Activated naive CD4-positive, alpha-beta T cell treated with anti-CD3 and anti-CD28 coated beads, Interleukin-2, amount 10 ng/mL, durations not matched to agents 7 days and 5 days (primary cell): ENCODE results near the gene GRK5.

Experiments used
- CTCF ChIA-PET: fragments of 350-600 bp; sonication (Branson Sonifier 250); formaldehyde crosslinking; loops from one replicate; lab custom pipeline; 2021; ENCODE audit warnings: antibody characterized with exemption; lab: Charles Lee
- DNase-seq: peaks from one replicate; pipeline ENCODE4 v3.0.0-alpha.2; 2020
- H3K27ac Mint-ChIP-seq: one replicate; pipeline ENCODE4 v1.8.0; 2021; ENCODE audit warnings: mild to moderate bottlenecking, moderate library complexity, mixed read lengths
- H3K27me3 Mint-ChIP-seq: one replicate; pipeline ENCODE4 v1.8.0; 2021; ENCODE audit warnings: mild to moderate bottlenecking, mixed read lengths
- H3K36me3 Mint-ChIP-seq: one replicate; pipeline ENCODE4 v1.8.0; 2021; ENCODE audit warnings: mixed read lengths
- H3K4me1 Mint-ChIP-seq: one replicate; pipeline ENCODE4 v1.8.0; 2021; ENCODE audit warnings: mixed read lengths
- H3K4me3 Mint-ChIP-seq: one replicate; pipeline ENCODE4 v1.8.0; 2021; ENCODE audit warnings: mild to moderate bottlenecking, moderate library complexity, mixed read lengths
- H3K9me3 Mint-ChIP-seq: one replicate; pipeline ENCODE4 v1.8.0; 2021; ENCODE audit warnings: mixed read lengths

GRK5 gene

DNA sequence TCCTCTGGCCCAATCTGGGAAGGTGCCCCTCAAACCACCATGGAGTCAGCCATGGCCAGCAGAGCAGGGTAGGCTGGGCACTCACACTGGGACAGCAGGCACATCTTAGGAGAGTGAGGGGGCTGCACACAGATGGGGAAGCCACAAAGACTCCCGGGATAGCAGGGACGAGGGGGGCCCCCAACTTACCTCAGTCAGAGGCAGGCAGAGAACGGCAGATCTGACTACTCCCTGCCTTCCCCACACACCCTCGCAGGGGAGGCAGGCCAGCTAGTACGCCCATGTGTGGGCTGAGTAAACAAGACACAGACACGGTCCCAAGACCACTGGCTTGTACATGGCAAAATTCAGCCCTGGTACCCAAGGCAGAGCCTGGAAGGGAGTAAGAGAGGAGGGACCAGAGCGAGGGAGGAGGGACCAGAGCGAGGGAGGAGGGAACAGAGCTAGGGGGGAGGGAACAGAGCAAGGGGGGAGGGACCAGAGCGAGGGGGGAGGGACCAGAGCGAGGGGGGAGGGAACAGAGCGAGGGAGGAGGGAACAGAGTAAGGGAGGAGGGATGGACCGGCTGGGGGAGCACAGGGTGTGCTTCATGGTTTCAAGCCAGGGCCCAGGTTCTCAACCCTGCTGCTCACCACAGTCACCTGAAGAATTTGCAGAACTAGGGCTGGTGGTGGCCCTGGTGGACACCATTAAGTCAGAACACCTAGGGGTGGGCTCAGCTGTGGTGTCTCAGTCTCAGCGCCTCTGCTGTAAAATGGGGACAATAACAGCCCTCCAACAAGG, 261.4 kb downstream of the GRK5 start:
- no peak for DNase-seq
- CTCF ChIA-PET = interaction anchor here (1.3 kb wide), 1 partner anchor 21 kb away, joined by 3 read pairs; no protein-coding TSS in a partner anchor
- Mint-ChIP-seq H3K27me3 (peaks cover 32% of the 10 kb centered on the region), H3K4me3 (no peak overlapping the region), H3K4me1 (peaks cover 14% of the 10 kb centered on the region), H3K36me3 (no peaks in the 10 kb centered on the region), H3K9me3 (no peaks in the 10 kb centered on the region), H3K27ac (no peak overlapping the region)

- Mint-ChIP-seq H3K9me3 (peaks cover 2% of the 10 kb centered on the region), H3K27ac (no peak overlapping the region), H3K4me1 (peaks cover 14% of the 10 kb centered on the region), H3K4me3 (no peak overlapping the region), H3K36me3 (no peaks in the 10 kb centered on the region), H3K27me3 (peaks cover 32% of the 10 kb centered on the region)
- DNase-seq = no peak
- CTCF ChIA-PET = interaction anchor here (1.3 kb wide), 1 partner anchor 20 kb away, joined by 3 read pairs; no protein-coding TSS in a partner anchor
Measured at GRCh38 chr10:119469325-119469707, 261.9 kb downstream of the GRK5 start.

DNA sequence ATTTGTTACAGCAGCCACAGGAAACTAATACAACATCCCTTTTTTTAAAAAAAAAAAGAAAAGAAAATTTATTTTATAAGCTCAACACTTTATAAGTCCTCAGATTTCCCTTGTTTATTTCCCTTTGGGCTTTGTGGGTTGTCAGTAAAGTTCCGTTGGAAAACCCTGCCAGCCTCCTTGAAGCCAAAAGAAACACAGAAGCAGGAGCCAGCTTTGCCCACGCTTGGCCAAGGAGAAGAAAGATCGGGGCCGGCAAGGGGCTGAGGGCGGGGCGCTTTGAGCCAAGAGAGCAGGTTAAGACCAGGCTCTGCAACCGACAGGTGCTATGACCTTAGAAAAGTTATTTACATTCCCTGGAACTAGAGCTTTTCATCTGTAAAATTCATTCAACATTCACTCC, 262.5 kb downstream of the GRK5 start:
- Mint-ChIP-seq H3K4me1 (peaks cover 14% of the 10 kb centered on the region), H3K27me3 (peaks cover 35% of the 10 kb centered on the region), H3K9me3 (peaks cover 2% of the 10 kb centered on the region), H3K36me3 (no peaks in the 10 kb centered on the region), H3K4me3 (no peak overlapping the region), H3K27ac (no peak overlapping the region)
- DNase-seq = no peak
- CTCF ChIA-PET = interaction anchor here (0.5 to 1.3 kb wide), 4 partner anchors 20 to 398 kb away, joined by 3 to 4 read pairs (median 3); partner anchors contain the start of gene RGS10

- Mint-ChIP-seq H3K4me1 (peaks cover 12% of the 10 kb centered on the region), H3K4me3 (no peak overlapping the region), H3K27ac (no peak overlapping the region), H3K36me3 (no peaks in the 10 kb centered on the region), H3K9me3 (peaks cover 2% of the 10 kb centered on the region), H3K27me3 (peaks cover 38% of the 10 kb centered on the region)
- DNase-seq = no peak
- CTCF ChIA-PET = no interaction called here
Measured at GRCh38 chr10:119470920-119471702, 263.7 kb downstream of the GRK5 start.

DNA sequence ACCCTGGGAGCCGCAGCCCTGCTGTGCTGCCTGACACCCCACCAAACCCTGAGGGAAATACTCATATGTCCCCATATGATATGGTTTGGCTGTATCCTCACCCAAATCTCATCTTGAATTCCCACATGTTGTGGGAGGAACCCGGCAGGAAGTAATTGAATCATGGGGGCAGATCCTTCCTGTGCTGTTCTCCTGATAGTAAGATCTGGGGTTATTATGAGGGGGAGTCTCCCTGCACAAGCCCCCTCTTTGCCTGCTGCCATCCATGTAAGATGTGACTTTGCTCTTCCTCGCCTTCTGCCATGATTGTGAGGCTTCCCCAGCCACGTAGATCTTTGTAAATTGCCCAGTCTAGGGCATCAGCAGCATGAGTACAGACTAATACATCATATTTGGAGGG, 266.4 kb downstream of the GRK5 start:
- H3K36me3 Mint-ChIP-seq = no peaks in the 10 kb centered on the region
- H3K4me1 Mint-ChIP-seq = peaks cover 22% of the 10 kb centered on the region
- peaks cover 46% of the 10 kb centered on the region for H3K27me3 Mint-ChIP-seq
- peaks cover 2% of the 10 kb centered on the region for H3K9me3 Mint-ChIP-seq
- no peak for DNase-seq
- no peak overlapping the region for H3K4me3 Mint-ChIP-seq
- no peak overlapping the region for H3K27ac Mint-ChIP-seq
- CTCF ChIA-PET = interaction anchor here (1.1 kb wide), 1 partner anchor 8 kb away, joined by 3 read pairs; no protein-coding TSS in a partner anchor

DNA sequence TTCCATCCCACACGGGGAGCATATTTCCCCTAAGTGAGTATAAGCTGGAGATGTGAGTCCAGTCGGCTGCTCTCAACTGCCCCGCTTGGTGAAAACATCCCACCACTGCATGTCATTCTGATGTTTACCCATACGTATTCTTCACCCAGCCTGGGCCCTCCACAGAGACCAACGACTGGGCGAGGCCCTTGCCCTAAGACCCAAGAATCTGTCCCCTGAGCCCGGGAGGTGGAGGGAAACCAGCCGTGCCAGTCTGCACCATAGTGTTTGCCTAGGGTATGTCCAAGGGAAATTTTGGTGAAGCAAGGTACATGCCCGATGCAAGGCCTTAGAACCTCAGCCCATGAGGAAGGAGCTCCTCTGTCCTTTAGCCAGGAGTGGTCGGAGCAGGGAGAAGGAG, 267.2 kb downstream of the GRK5 start:
- Mint-ChIP-seq H3K4me1 (peaks cover 30% of the 10 kb centered on the region), H3K4me3 (no peak overlapping the region), H3K9me3 (peaks cover 2% of the 10 kb centered on the region), H3K27me3 (peaks cover 42% of the 10 kb centered on the region), H3K36me3 (no peaks in the 10 kb centered on the region), H3K27ac (no peak overlapping the region)
- DNase-seq = no peak
- CTCF ChIA-PET = interaction anchor here (1.1 kb wide), 1 partner anchor 9 kb away, joined by 3 read pairs; no protein-coding TSS in a partner anchor

DNA sequence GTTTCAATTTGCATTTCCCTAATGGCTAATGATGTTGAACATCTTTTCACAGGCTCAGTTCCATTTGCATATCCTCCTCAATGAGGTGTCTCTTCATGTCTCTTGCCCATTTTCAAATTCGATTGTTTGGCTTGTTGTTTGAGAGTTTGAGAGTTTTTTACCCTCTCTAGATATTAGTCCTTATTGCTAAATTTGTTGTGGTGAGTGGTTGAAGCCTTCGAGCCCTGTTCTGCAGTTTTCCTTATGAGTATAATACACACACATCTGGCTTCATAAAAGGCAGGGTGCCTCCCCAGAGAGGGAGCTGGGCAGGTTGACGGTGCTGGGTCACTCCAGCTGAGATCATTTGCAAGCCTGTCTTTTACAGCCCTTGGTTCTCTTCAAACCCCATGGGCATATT, 270.1 kb downstream of the GRK5 start:
- H3K27ac Mint-ChIP-seq = no peak overlapping the region
- peaks cover 36% of the 10 kb centered on the region for H3K4me1 Mint-ChIP-seq
- peaks cover 39% of the 10 kb centered on the region for H3K27me3 Mint-ChIP-seq
- CTCF ChIA-PET = interaction anchor here (1.1 to 3.1 kb wide), 3 partner anchors 12 to 33 kb away, joined by 3 to 13 read pairs (median 6); no protein-coding TSS in a partner anchor
- no peaks in the 10 kb centered on the region for H3K36me3 Mint-ChIP-seq
- H3K4me3 Mint-ChIP-seq = no peak overlapping the region
- H3K9me3 Mint-ChIP-seq = peaks cover 2% of the 10 kb centered on the region
- DNase-seq = no peak

- Mint-ChIP-seq H3K4me1 (peaks cover 36% of the 10 kb centered on the region), H3K36me3 (no peaks in the 10 kb centered on the region), H3K27me3 (peaks cover 36% of the 10 kb centered on the region), H3K9me3 (peaks cover 2% of the 10 kb centered on the region), H3K4me3 (peak overlapping the region; percentile 21), H3K27ac (peak overlapping the region; percentile 83)
- peak; percentile 46 for DNase-seq
- CTCF ChIA-PET = interaction anchor here (0.7 to 3.1 kb wide), 6 partner anchors 11 to 271 kb away, joined by 3 to 13 read pairs (median 4); partner anchors contain the start of gene GRK5
Measured at GRCh38 chr10:119478111-119478802, 270.9 kb downstream of the GRK5 start.

DNA sequence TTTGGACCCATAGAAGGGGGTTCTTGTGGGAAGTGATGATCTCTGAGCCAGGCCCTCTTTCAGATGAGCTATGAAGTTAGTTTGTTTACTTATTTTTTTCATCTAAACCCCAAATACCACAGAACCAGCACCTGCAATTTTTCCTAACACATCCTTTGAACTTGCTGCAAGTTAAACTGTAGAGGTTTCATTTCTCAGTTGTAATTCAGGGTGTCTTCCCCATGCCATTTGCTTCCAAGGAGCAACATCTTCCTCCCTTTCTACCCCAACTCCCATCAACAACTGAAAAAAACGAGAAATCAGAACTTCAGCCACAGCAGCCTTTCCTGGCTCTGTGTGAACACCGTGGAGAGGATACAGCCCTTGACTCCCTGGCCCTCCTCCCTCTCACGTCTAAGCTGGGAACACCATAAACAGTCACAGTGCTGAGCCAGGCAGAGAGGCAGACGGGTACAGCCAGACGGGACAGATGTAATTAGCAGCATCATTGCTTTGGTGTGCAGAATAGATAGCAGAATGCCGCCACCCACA, 271.5 kb downstream of the GRK5 start:
- Mint-ChIP-seq H3K4me1 (peaks cover 36% of the 10 kb centered on the region), H3K27ac (peak overlapping the region; percentile 83), H3K36me3 (no peaks in the 10 kb centered on the region), H3K9me3 (peaks cover 2% of the 10 kb centered on the region), H3K27me3 (peaks cover 31% of the 10 kb centered on the region), H3K4me3 (peak overlapping the region; percentile 21)
- CTCF ChIA-PET = interaction anchor here (0.7 to 3.1 kb wide), 5 partner anchors 11 to 272 kb away, joined by 3 to 13 read pairs (median 6); partner anchors contain the start of gene GRK5
- DNase-seq = peak; percentile 40

DNA sequence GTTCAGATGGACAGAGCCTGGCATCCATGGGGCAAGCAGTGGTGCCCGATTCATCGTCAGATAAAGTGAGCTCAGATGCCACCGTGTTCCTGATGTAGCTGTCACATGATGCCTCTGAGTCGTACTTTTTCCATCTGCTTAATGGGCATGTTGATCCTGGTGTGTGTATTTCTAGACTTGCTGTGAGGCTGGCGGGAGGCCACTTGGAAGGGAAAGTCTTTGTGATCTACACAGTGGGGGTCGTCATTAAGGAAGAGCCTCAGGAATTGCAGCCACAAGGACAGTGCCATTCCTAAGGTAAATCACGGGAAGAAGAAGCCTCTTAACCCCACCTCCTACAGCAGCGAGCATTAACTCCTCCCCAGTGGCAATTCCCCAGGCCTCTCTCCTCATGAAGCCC, 272.2 kb downstream of the GRK5 start:
- no peak for DNase-seq
- H3K9me3 Mint-ChIP-seq = no peaks in the 10 kb centered on the region
- H3K36me3 Mint-ChIP-seq = no peaks in the 10 kb centered on the region
- peaks cover 31% of the 10 kb centered on the region for H3K27me3 Mint-ChIP-seq
- H3K27ac Mint-ChIP-seq = peak overlapping the region; percentile 83
- H3K4me3 Mint-ChIP-seq = no peak overlapping the region
- H3K4me1 Mint-ChIP-seq = peaks cover 36% of the 10 kb centered on the region
- CTCF ChIA-PET = interaction anchor here (0.7 to 3.1 kb wide), 4 partner anchors 10 to 273 kb away, joined by 3 to 13 read pairs (median 8); partner anchors contain the start of gene GRK5

GRCh38 chr10:119480667-119481066, 273.3 kb downstream of the GRK5 start:
- Mint-ChIP-seq H3K27me3 (peaks cover 21% of the 10 kb centered on the region), H3K4me1 (peaks cover 36% of the 10 kb centered on the region), H3K9me3 (no peaks in the 10 kb centered on the region), H3K36me3 (no peaks in the 10 kb centered on the region), H3K27ac (no peak overlapping the region), H3K4me3 (no peak overlapping the region)
- no peak for DNase-seq
- CTCF ChIA-PET = interaction anchor here (2.2 kb wide), 1 partner anchor 9 kb away, joined by 10 read pairs; no protein-coding TSS in a partner anchor

DNA sequence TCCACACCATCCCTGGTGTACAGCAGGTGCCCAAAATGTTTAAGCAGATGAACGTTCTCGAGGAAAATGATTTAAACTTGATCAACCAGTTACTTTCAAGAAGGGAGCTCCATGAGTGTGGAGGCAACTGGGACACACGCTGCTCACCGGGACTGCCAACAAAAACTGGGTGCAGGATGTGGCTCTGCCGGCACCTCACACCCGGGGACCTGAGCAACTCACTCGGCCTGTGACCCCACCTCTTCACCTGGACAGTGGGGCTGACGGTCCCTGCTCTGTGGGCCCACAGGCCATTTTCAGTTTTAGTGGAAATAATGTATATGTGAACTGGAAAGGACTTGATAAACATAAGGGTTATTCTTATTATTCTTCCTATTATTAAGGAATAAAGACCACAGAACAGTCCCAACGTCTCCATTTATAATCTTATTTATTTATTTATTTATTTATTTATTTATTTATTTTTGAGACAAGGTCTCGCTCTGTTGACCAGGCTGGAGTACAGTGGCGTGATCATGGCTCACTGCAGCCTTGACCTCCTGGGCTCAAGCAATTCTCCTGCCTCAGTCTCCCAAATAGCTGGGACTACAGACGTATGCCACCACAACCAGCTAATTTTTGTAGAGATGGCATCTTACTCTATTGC, 274.5 kb downstream of the GRK5 start:
- peaks cover 32% of the 10 kb centered on the region for H3K4me1 Mint-ChIP-seq
- DNase-seq = no peak
- CTCF ChIA-PET = interaction anchor here (0.8 to 2.2 kb wide), 2 partner anchors 8 to 19 kb away, joined by 3 to 10 read pairs; no protein-coding TSS in a partner anchor
- no peaks in the 10 kb centered on the region for H3K9me3 Mint-ChIP-seq
- H3K4me3 Mint-ChIP-seq = no peak overlapping the region
- no peaks in the 10 kb centered on the region for H3K36me3 Mint-ChIP-seq
- H3K27ac Mint-ChIP-seq = no peak overlapping the region
- H3K27me3 Mint-ChIP-seq = peaks cover 8% of the 10 kb centered on the region

DNA sequence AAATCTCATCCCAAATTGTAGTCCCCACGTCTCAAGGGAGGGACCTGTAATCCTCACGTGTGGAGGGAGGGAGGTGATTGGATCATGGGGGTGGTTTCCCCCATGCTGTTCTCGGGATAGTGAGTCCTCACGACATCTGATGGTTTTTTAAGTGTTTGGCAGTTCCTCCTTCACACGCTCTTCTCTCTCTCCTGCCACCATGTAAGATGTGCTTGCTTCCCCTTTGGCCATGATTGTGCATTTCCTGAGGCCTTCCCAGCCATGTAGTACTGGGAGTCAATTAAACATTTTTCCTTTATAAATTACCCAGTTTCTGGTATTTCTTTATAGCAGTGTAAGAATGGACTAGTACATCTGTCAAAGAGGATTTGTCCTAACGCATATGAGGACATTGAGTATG, 275.6 kb downstream of the GRK5 start:
- CTCF ChIA-PET = no interaction called here
- H3K9me3 Mint-ChIP-seq = no peaks in the 10 kb centered on the region
- H3K27ac Mint-ChIP-seq = no peak overlapping the region
- peaks cover 3% of the 10 kb centered on the region for H3K36me3 Mint-ChIP-seq
- H3K4me3 Mint-ChIP-seq = no peak overlapping the region
- peaks cover 4% of the 10 kb centered on the region for H3K27me3 Mint-ChIP-seq
- peaks cover 30% of the 10 kb centered on the region for H3K4me1 Mint-ChIP-seq
- DNase-seq = no peak
